Bronchial epithelial cell (primary cell): Measurements from ENCODE around the gene SH3BP4. TPM values are rescaled to one million over a fixed set of nuclear protein-coding genes. Genes with fewer than 3 reads are reported as not detected.

ENCODE experiments used
- DNase-seq: peaks from one replicate; pipeline ENCODE4 v3.0.0-alpha.2; 2010; ENCODE audit warnings: low read depth
- FAIRE-seq: peaks from 2 replicates; lab custom pipeline; 2011; peaks lifted over from hg19 to GRCh38; lab: Jason Lieb, UNC
- H3K27me3 ChIP-seq: 2 replicates; pipeline ENCODE4 v1.5.1; 2011; ENCODE audit warnings: low read length; ENCODE audit not compliant: control insufficient read depth, insufficient read depth
- H3K36me3 ChIP-seq: 2 replicates; pipeline ENCODE4 v1.5.1; 2011; ENCODE audit warnings: low read length; ENCODE audit not compliant: control insufficient read depth, insufficient read depth
- H3K4me3 ChIP-seq: 2 replicates; pipeline ENCODE4 v1.5.1; 2011; ENCODE audit warnings: mild to moderate bottlenecking, low read depth, low read length, control low read depth
- CTCF ChIP-seq: IDR thresholded peaks from 2 replicates; pipeline ENCODE4 v1.5.1; 2011; ENCODE audit warnings: mild to moderate bottlenecking, moderate library complexity, low read length, control low read depth, inconsistent platforms; ENCODE audit not compliant: insufficient read depth, severe bottlenecking
- total RNA-seq: library from RNA; depleted of rRNA; stranded (reverse); fragments of >200 nt; gene quantifications from 2 replicates; pipeline ENCODE4 v1.2.1, GENCODE V29; 2014

SH3BP4 gene
- total RNA-seq, 1 donor from 2014 or later = 22.1 TPM

- Histone ChIP-seq H3K27me3 (no peaks in the 10 kb centered on the region), H3K36me3 (no peaks in the 10 kb centered on the region), H3K4me3 (no peak overlapping the region)
- FAIRE-seq (peak; percentile 32), DNase-seq (no peak)
- TF ChIP-seq CTCF = no peak
Measured at GRCh38 chr2:234932591-234933168, 19.1 kb upstream of the SH3BP4 start.

- TF ChIP-seq CTCF = no peak
- FAIRE-seq (no peak), DNase-seq (no peak)
- H3K36me3 ChIP-seq = no peaks in the 10 kb centered on the region
- H3K4me3 ChIP-seq = no peak overlapping the region
- H3K27me3 ChIP-seq = peaks cover 1% of the 10 kb centered on the region
Measured at GRCh38 chr2:234935311-234935710, 16.5 kb upstream of the SH3BP4 start.

GRCh38 chr2:234939576-234939975 is 12.2 kb upstream of the SH3BP4 start:
- no peak overlapping the region for H3K4me3 ChIP-seq
- DNase-seq (no peak), FAIRE-seq (peak; percentile 97)
- H3K27me3 ChIP-seq = peaks cover 4% of the 10 kb centered on the region
- TF ChIP-seq CTCF = no peak
- H3K36me3 ChIP-seq = no peaks in the 10 kb centered on the region

- H3K27me3 ChIP-seq = peaks cover 4% of the 10 kb centered on the region
- no peaks in the 10 kb centered on the region for H3K36me3 ChIP-seq
- DNase-seq (no peak), FAIRE-seq (no peak)
- TF ChIP-seq CTCF = no peak
- no peak overlapping the region for H3K4me3 ChIP-seq
Measured at GRCh38 chr2:234939996-234940395, 11.8 kb upstream of the SH3BP4 start.

GRCh38 chr2:234940527-234940926 is 11.3 kb upstream of the SH3BP4 start:
- Histone ChIP-seq H3K36me3 (no peaks in the 10 kb centered on the region), H3K4me3 (no peak overlapping the region), H3K27me3 (peaks cover 4% of the 10 kb centered on the region)
- DNase-seq (no peak), FAIRE-seq (no peak)
- TF ChIP-seq CTCF = no peak

GRCh38 chr2:234945339-234945873 is 6.4 kb upstream of the SH3BP4 start:
- Histone ChIP-seq H3K27me3 (peaks cover 3% of the 10 kb centered on the region), H3K36me3 (no peaks in the 10 kb centered on the region), H3K4me3 (no peak overlapping the region)
- DNase-seq = no peak
- no peak for FAIRE-seq
- no peak for TF ChIP-seq CTCF
